NT2/D1 (cell line): ENCODE measurements around the gene SCYGR3.

ENCODE experiments used
- YY1 ChIP-seq: IDR thresholded peaks from 2 replicates; pipeline ENCODE4 v1.6.1; 2011; ENCODE audit not compliant: insufficient read length, insufficient read depth
- ZNF274 ChIP-seq: IDR thresholded peaks from 2 replicates; pipeline ENCODE4 v1.6.1; 2011; ENCODE audit warnings: mild to moderate bottlenecking, low read depth, low read length

DNA sequence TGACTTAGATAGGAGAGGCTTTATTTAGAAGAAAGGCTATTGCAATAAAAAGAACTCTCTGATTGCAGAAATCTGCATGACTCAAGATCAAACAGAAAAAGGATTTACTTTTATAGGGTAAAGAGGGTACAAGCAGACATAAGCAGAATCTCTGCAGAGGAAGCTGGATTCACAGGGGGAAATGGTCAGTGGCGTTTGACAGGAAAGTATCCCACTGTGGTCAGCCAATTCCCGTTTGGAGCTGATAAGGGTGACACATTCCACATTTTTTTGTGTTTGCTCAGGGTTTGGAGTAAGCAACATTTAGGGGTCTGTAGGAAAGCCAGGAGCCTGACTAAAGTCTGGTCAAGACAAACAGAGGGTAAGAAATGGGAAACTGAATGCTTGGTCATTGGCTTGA lies 28.0 kb upstream of the SCYGR3 start:
- TF ChIP-seq YY1 (no peak), ZNF274 (no peak)
